Epithelial cell of proximal tubule (primary cell): Measurements from ENCODE around the gene NFKBIZ. TPM values are rescaled to one million over a fixed set of nuclear protein-coding genes. Genes with fewer than 3 reads are reported as not detected.
"Not testable (repeated sequence)": the region's sequence is repeated elsewhere in the genome, so short reads cannot be mapped to it uniquely, and the experiment has no call there.

Experiments
- DNase-seq: peaks from one replicate; pipeline ENCODE4 v3.0.0-alpha.2; 2011; ENCODE audit warnings: low read depth
- H3K4me3 ChIP-seq: 2 replicates; pipeline ENCODE4 v1.5.1; 2011; ENCODE audit warnings: low read depth, mild to moderate bottlenecking, low read length
- CTCF ChIP-seq: conservative IDR thresholded peaks from 2 replicates; pipeline ENCODE4 v1.5.1; 2012; ENCODE audit warnings: low read depth, mild to moderate bottlenecking, low read length
- total RNA-seq: library from RNA; depleted of rRNA; stranded (reverse); fragments of >200 nt; gene quantifications from 2 replicates; pipeline ENCODE4 v1.2.3, GENCODE V29; 2015

NFKBIZ gene
- total RNA-seq, 1 donor from 2014 or later: 140 TPM

GRCh38 chr3:101873619-101874018 lies 24.3 kb downstream of the NFKBIZ start:
- no peak overlapping the region for H3K4me3 ChIP-seq
- DNase-seq: no peak
- TF ChIP-seq CTCF: no peak

- DNase-seq: no peak
These were observed 26.8 kb downstream of the NFKBIZ start for GRCh38 chr3:101876142-101876541.

DNA sequence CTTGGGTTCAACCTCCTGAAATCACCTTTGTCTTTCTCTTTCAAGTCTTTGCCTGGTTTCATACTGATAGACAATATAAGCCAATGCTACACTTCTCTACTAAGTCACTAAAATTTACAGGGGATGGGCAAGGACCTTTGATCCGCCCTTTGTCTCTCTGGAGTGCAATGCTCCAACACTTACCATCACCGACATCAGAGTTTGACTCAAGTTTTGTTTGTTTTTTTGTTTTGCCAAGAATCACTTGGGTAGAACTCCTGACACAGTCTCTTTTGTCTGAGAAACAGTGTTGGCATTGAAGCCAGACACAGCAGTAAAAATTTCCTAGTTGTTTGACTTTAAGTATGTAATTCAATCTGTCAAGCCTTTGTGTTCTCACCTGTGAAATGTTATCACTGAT lies 29.3 kb downstream of the NFKBIZ start:
- TF ChIP-seq CTCF: no peak
- H3K4me3 ChIP-seq: no peak overlapping the region
- DNase-seq: no peak

More at GRCh38 chr3:101876142-101876541, 26.8 kb downstream of the NFKBIZ start:
- no peak overlapping the region for H3K4me3 ChIP-seq
- no peak for TF ChIP-seq CTCF

GRCh38 chr3:101879102-101879501 lies 29.8 kb downstream of the NFKBIZ start:
- no peak for DNase-seq
- TF ChIP-seq CTCF: no peak
- no peak overlapping the region for H3K4me3 ChIP-seq

- no peak for DNase-seq
- TF ChIP-seq CTCF: no peak
- H3K4me3 ChIP-seq: no peak overlapping the region
These were observed 30.4 kb downstream of the NFKBIZ start for GRCh38 chr3:101879623-101880284.

DNA sequence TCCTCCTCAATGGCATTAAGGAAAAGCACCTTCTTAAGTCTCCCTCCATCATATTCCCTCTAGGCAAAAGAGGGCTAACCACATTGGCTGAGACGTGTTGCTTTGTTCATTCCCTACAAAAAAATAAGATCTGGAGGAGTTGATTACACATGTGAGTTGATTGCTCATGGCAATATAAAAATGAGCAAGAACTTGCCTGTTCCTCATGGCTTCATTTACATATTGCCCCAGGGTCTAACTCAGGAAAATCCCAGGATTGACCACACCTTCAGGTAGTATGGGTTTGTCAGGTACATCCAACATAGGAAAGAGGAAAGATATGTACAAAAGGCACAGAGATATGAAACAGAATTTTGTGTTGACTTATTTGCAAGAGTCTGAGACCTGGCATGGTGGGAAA lies 35.5 kb downstream of the NFKBIZ start:
- no peak for DNase-seq
- no peak overlapping the region for H3K4me3 ChIP-seq
- no peak for TF ChIP-seq CTCF

- DNase-seq: not testable (repeated sequence)
These were observed 36.3 kb downstream of the NFKBIZ start for GRCh38 chr3:101885584-101885983.

More at GRCh38 chr3:101885584-101885983, 36.3 kb downstream of the NFKBIZ start:
- not testable (repeated sequence) for H3K4me3 ChIP-seq
